MG63 (cell line): ENCODE results near the gene LAMA2. TPM values are rescaled to one million over a fixed set of nuclear protein-coding genes. Genes with fewer than 3 reads are reported as not detected.

Source experiments
- DNase-seq: peaks from one replicate; pipeline ENCODE4 v3.0.0-alpha.2; 2020
- H3K27me3 ChIP-seq: fragments of 250-450 bp; sonication (Bioruptor Pico); 2 replicates; pipeline ENCODE4 v1.5.1; 2020; ENCODE audit warnings: mild to moderate bottlenecking, moderate library complexity
- H3K36me3 ChIP-seq: fragments of 250-450 bp; sonication (Bioruptor Pico); 2 replicates; pipeline ENCODE4 v1.5.1; 2020; ENCODE audit warnings: mild to moderate bottlenecking, moderate library complexity
- H3K4me3 ChIP-seq: fragments of 250-450 bp; sonication (Bioruptor Pico); 2 replicates; pipeline ENCODE4 v1.5.1; 2020; ENCODE audit warnings: mild to moderate bottlenecking, moderate library complexity
- H3K9me3 ChIP-seq: fragments of 250-450 bp; sonication (Bioruptor Pico); 2 replicates; pipeline ENCODE4 v1.5.1; 2020; ENCODE audit warnings: mild to moderate bottlenecking, moderate library complexity
- total RNA-seq: library from RNA; depleted of rRNA; stranded (reverse); fragments of >200 nt; shearing (Covaris generic); gene quantifications from 2 replicates; pipeline ENCODE4 v1.2.3, GENCODE V29; 2014; ENCODE audit warnings: low replicate concordance

LAMA2 gene
- total RNA-seq, 1 experiment from 2014 or later, result 8.5 TPM

DNA sequence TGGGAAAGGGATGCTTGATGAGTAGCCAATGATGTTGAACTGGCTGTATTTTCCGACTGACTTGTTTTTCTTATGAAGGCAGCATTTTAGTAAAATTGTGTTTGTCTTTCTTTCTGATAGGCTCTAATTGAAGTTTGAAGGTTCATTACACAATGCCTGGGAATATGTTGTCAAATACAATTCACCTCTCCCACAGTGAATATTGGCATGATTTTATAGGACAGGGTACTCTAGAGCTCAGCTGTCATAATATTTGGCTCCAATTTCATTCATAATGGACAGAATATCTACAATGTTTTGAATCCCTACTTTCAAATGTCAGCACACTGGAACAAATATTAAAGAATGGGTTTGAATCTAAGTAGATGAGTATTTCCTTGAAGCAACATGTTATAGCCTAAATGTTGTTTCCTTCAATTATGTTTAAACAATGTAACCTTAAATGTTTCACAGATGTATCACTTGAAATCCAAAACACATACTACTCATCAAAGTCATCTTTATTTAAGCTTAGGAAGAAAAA, 81.4 kb downstream of the LAMA2 start:
- H3K36me3 ChIP-seq, result no peaks in the 10 kb centered on the region
- H3K27me3 ChIP-seq, result no peaks in the 10 kb centered on the region
- no peak for DNase-seq
- H3K9me3 ChIP-seq, result no peaks in the 10 kb centered on the region
- H3K4me3 ChIP-seq, result no peak overlapping the region

DNA sequence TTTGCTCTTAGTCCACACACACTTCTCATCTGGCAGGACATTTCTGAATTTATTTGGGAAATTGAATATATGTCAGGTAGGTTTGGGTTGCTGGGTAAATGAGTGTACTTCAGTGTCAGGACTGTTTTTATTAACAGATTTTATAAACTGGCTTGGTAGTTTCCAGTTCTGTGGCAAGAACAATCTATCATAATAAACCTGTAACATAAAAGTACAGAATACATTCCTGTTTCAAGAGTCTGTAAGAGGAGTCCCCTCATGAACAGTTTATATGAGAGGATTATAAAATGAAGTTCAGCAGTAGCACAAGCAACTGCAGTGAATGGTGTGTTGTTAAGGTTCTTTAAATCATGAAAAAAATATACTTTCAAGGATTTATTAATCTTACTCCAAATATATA, 81.8 kb downstream of the LAMA2 start:
- H3K36me3 ChIP-seq, result no peaks in the 10 kb centered on the region
- H3K27me3 ChIP-seq, result no peaks in the 10 kb centered on the region
- no peak for DNase-seq
- no peaks in the 10 kb centered on the region for H3K9me3 ChIP-seq
- no peak overlapping the region for H3K4me3 ChIP-seq

DNA sequence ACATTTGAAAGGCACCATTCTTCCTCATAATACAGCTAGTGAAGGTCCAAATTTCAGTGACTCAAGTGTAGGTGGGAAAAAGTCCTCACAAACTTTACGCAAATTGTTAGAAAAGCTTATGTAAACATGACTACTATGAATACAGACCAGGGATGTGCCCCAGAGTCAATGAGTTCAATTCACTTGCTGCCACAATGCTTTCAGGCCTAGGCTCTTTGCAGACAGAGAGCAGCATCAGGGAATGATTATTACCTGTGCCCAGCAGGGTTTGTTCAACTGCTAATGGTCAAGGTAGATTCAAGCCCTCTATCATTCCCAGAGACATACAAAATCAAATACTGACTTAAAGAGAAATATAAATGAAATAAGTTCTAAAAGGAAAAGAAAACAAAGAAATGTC, 84.0 kb downstream of the LAMA2 start:
- H3K36me3 ChIP-seq, result no peaks in the 10 kb centered on the region
- no peaks in the 10 kb centered on the region for H3K27me3 ChIP-seq
- no peak overlapping the region for H3K4me3 ChIP-seq
- H3K9me3 ChIP-seq, result no peaks in the 10 kb centered on the region
- DNase-seq, result no peak

DNA sequence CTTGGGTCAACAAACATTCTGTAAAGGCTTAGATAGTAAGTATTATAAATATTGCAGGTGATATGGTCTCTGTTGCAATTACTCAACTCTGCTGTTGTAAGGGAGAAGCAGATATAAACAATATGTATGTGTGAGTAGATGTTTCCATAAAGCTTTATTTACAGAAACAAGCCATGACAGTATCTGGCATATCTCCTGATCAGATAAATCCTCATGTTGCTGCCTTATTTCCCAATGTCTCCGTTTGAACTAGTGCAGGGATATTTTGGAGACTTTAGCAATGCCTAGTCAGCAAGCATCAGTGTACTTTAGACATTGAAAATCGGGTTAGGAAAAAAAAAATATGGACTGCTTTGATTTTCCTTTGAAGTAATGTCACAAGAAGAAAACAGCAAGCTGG, 96.1 kb downstream of the LAMA2 start:
- Histone ChIP-seq H3K27me3 (no peaks in the 10 kb centered on the region), H3K4me3 (no peak overlapping the region), H3K9me3 (no peaks in the 10 kb centered on the region), H3K36me3 (no peaks in the 10 kb centered on the region)
- DNase-seq, result no peak

DNA sequence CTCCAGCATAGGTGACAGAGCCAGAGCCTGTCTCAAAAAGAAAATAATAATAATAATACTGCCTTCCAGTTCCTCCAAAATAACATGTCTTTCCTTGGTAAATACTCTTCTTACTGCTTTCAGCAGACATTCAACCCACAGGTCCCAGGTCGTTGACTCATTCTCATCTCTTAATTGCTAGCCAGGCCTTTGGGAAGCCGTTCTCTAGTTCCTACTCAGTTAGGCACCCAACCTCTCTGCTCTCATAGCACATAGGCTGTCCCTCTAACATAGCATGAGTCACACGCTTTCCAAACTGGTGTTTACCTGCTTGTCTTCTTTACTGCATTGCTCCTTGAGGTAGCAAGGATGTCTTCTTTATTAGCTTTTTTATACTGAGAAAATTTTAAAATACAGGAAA, 98.8 kb downstream of the LAMA2 start:
- Histone ChIP-seq H3K27me3 (no peaks in the 10 kb centered on the region), H3K36me3 (no peaks in the 10 kb centered on the region), H3K9me3 (no peaks in the 10 kb centered on the region), H3K4me3 (no peak overlapping the region)
- no peak for DNase-seq

DNA sequence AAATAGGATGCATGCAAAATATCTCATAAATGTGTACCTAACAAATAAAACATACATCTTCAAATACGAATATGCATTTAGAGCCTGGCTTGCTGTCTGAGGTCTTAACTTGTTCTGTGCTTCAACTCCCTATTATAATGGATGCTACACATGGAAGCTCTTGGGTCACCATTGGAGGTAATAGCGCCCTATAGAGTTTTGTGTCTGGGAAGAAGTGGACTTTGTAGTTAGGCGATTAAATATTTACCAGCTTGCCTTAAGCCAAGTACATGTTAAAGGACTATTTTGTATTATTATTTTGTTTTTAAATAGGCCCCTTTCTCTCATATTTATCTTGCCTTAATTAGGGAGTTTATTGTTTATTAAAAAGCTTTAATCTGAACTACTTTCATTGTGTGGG, 107.4 kb downstream of the LAMA2 start:
- Histone ChIP-seq H3K27me3 (no peaks in the 10 kb centered on the region), H3K36me3 (no peaks in the 10 kb centered on the region), H3K9me3 (no peaks in the 10 kb centered on the region), H3K4me3 (no peak overlapping the region)
- no peak for DNase-seq

DNA sequence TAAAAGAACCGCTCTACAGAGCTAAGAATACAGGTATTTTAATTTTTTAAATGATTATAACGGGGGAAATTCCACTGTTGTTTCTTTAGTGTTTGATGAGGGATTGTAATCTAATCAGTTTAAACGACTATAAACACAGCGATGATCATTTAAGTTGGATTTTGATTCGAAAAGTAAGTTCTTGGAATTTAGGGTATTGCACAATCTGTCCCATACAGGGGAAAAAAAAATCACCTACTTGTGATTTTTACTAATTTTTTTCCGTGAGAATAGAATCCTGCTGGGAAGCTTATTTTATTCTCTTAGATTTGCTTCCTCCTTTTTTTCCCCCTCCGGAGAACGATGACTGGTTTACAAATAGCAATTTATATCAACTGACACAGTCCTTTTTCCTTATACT, 108.0 kb downstream of the LAMA2 start:
- Histone ChIP-seq H3K36me3 (no peaks in the 10 kb centered on the region), H3K9me3 (no peaks in the 10 kb centered on the region), H3K4me3 (no peak overlapping the region), H3K27me3 (no peaks in the 10 kb centered on the region)
- DNase-seq, result no peak

DNA sequence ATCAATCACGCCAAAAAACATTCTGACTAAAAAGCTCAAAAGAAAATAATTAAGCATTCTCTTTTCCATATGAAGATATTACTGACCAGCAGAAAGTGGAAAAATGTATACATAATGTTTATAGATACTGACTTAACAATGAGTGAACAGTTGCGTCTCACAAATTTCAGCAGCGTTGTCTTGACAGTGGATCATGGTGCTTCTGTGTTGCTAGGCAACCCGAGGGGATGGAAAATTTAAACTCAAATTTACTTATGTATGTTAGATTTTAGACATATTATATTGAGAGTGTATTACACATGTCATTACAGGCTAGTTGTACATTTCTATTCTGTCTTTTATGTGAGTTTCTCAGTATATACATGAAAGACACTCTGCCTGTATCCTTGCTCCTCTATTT, 110.2 kb downstream of the LAMA2 start:
- Histone ChIP-seq H3K27me3 (no peaks in the 10 kb centered on the region), H3K4me3 (no peak overlapping the region), H3K36me3 (no peaks in the 10 kb centered on the region), H3K9me3 (no peaks in the 10 kb centered on the region)
- DNase-seq, result no peak

DNA sequence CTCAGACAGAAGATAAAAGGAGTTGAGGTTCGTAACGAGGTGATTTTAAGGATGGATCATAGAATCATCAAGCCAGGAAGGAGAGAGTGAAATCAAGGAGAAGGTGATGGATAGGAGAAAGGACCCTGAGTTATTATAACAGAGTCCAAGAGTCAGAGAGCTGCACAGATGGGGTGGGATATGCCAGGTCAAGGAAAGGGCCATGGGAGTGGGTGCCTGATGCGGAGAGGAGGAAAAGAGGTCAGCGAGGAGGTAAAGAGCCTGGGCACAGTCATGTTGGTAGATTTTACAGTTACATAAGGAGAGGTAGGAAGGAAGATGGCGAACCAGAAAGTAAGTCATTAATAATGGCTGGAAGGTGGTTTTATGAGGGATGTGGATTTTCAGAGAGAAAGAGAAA, 114.9 kb downstream of the LAMA2 start:
- H3K36me3 ChIP-seq, result no peaks in the 10 kb centered on the region
- H3K4me3 ChIP-seq, result no peak overlapping the region
- DNase-seq, result no peak
- no peaks in the 10 kb centered on the region for H3K9me3 ChIP-seq
- H3K27me3 ChIP-seq, result no peaks in the 10 kb centered on the region

DNA sequence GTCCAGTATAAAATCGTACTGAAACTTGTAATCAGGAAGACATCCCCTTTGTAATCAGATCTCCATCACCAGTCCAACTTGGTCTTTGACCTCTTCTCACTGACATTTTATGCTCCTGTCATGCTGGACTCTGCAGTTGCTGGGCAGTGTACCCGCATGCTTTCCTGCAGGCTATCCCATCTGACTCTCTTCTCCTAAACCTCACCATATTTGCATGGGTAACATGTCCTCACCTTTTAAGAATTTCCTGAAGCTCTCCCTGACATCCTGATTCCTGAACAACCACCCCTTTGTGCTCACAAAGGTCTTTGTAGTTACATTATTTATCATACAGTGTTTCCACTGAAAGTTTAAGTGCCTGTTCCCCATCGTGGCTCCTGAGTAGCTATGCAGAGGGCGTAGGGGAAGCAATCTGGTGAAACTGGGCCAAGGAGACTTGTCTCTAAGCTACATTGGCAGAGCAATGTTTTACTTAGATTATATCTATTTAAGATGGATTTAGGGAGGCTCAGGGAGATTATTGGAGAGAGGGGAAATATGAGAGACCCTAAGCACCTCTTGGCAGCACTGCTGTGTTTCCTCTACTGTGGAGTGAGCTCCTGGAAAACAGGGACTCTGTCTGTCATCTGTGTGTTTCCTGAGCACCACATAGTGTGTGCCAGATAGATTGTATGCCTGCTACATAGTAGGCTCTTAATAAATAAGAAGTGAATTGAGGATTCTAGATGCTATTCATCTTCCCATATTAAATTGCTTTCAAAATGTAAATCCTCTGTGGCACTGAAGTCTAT, 124.0 kb downstream of the LAMA2 start:
- no peak for DNase-seq
- Histone ChIP-seq H3K27me3 (no peaks in the 10 kb centered on the region), H3K9me3 (no peaks in the 10 kb centered on the region), H3K4me3 (no peak overlapping the region), H3K36me3 (no peaks in the 10 kb centered on the region)

DNA sequence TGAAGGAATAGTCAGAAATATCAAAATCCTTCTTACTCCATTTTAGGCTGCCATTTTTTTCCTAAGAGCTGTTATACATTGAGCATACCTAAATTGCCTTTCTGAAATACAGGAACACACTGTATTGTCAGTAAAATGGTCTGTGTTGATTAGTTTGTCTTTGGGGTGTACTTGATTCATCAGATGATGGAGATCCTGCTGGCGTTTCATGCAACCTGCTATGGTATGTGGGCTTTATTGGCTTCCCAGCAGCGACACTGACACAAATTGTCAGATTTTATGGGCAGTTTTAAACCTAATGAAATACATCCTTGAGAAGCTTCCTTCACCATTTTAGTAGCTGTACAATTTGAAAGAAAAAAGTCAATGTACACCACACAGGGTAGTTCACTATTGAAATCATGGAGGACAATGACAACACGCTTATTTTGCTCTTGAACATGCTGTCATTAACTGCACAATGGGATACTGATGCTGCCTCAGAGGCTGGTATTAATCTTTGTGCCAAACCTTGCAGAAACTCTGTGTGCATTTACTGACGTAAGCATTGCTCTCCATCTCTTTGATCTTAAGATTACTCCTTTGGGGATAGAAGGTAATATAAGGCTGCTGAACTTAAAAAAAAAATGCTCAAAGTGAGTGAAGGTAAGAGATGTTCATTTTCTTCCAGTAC, 124.9 kb downstream of the LAMA2 start:
- H3K36me3 ChIP-seq, result no peaks in the 10 kb centered on the region
- H3K4me3 ChIP-seq, result no peak overlapping the region
- no peaks in the 10 kb centered on the region for H3K27me3 ChIP-seq
- DNase-seq, result no peak
- H3K9me3 ChIP-seq, result no peaks in the 10 kb centered on the region

DNA sequence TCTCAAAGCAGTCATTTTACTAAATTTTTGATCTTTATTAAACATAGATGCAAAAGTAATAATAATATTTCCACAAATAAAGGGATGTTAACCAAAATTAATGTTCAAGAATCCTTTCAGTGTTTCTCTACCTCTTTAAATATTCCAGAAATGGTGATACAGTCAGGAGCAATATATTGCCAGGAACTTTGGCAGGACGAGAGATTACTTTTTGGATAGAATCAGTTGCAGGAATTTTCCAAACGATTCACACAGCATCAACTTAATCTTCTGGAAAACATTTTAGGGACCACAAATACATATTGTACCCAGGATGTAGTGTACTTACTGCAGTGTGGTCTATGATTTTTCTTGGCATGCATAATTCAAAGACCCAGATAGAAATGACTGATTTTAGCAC, 125.7 kb downstream of the LAMA2 start:
- no peak overlapping the region for H3K4me3 ChIP-seq
- no peaks in the 10 kb centered on the region for H3K36me3 ChIP-seq
- H3K9me3 ChIP-seq, result no peaks in the 10 kb centered on the region
- DNase-seq, result no peak
- H3K27me3 ChIP-seq, result no peaks in the 10 kb centered on the region

DNA sequence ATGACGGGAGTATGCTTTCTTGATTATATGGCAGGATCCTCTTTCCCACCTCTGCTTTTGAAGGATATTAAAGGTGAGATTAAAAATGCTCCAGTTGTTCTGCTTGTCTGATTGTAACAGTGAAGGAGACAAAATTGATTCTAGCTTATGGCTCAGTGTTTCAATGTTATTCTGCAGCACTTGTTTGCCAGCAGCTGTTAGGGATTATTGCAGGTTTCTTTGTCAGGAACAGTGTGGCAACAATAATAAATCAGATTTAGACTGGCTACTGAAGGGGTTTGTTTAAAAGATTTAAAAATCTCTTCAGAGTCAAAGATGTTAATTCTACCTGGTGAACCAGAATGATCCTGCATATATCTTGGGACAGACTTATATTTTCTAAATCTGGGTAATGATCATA, 126.9 kb downstream of the LAMA2 start:
- H3K9me3 ChIP-seq, result no peaks in the 10 kb centered on the region
- no peak for DNase-seq
- no peaks in the 10 kb centered on the region for H3K36me3 ChIP-seq
- H3K4me3 ChIP-seq, result no peak overlapping the region
- no peaks in the 10 kb centered on the region for H3K27me3 ChIP-seq

DNA sequence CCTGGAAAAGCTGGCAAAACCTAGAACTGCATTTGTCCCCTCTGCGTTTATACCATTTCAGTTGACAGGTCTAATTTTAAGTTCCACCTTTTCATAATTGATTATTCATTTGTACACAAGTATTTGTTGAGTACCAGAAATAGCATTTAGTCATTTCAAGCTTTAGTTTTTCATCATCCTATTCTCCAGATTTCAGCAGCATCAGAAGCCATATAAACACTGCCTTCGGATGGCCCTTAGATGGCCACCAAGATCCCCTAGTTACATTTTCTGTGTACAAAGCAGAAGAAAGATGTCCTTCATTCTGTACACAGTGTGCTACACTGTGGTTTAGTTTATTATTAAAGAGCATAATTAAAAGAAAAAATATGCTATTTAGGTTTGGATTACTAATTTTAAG, 131.4 kb downstream of the LAMA2 start:
- no peaks in the 10 kb centered on the region for H3K27me3 ChIP-seq
- no peaks in the 10 kb centered on the region for H3K36me3 ChIP-seq
- DNase-seq, result no peak
- H3K4me3 ChIP-seq, result no peak overlapping the region
- H3K9me3 ChIP-seq, result no peaks in the 10 kb centered on the region

DNA sequence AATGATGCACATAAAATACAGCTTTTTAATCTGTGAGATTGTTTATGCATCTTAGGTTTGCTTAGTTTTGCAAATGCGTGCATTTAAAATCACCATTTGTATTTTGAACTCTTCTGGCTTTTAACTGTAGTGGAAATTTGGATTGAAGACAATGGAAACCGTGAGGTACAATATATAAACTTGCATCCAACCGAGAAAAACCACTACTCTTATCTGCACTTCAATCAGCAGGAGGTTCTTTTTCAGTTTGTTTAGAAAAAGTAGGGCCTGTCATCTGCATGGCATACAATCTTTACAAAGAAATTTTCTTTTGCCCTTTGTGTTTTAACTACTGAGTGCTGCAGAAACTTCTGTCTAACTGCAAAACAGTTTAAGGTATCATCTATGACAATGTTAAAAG, 132.8 kb downstream of the LAMA2 start:
- H3K27me3 ChIP-seq, result no peaks in the 10 kb centered on the region
- no peak overlapping the region for H3K4me3 ChIP-seq
- H3K36me3 ChIP-seq, result no peaks in the 10 kb centered on the region
- no peaks in the 10 kb centered on the region for H3K9me3 ChIP-seq
- no peak for DNase-seq

DNA sequence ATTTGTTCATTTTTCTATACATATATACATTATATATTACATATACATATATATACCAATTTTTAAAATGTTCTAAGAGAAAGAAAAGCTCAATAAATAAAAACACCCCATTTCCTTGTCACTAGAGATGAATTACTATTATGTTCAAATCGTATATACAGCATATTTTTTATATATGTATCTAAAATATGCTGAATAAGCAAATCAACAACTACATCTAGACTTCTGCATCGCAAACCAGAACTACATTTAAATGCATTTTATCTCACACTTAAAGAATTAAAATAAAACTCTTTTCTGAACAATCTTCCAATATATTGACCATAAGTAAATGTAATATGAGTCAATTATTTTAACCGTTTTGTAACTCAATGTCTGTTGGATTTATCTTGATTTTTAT, 133.9 kb downstream of the LAMA2 start:
- H3K36me3 ChIP-seq, result no peaks in the 10 kb centered on the region
- no peaks in the 10 kb centered on the region for H3K27me3 ChIP-seq
- no peak overlapping the region for H3K4me3 ChIP-seq
- DNase-seq, result no peak
- H3K9me3 ChIP-seq, result no peaks in the 10 kb centered on the region

DNA sequence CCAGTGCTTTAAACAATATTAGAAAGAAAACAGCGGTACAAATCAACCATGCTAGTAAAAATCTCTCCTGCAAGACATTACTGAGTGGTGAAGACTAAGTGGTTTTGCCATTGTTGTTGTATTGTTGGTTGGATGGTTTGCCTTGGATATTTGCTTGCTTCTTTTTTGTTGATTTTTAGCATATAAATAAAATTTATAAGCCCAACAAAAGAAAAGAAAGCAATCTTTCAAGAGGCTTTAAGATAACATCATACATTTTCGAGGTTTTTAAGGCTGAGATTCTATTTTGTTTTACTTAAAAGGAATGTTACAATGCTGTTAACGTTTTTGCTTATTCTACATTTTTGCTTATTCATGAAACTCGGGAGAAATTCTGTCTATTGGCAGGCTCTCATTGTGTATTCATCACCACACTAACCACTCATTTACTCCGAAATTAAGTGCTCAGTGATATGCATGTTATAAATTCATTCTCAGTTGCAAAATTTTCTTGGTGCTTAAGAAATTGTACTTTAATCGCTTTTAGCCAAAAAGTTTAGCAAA, 139.1 kb downstream of the LAMA2 start:
- DNase-seq, result no peak
- no peak overlapping the region for H3K4me3 ChIP-seq
- no peaks in the 10 kb centered on the region for H3K36me3 ChIP-seq
- no peaks in the 10 kb centered on the region for H3K27me3 ChIP-seq
- H3K9me3 ChIP-seq, result no peaks in the 10 kb centered on the region

DNA sequence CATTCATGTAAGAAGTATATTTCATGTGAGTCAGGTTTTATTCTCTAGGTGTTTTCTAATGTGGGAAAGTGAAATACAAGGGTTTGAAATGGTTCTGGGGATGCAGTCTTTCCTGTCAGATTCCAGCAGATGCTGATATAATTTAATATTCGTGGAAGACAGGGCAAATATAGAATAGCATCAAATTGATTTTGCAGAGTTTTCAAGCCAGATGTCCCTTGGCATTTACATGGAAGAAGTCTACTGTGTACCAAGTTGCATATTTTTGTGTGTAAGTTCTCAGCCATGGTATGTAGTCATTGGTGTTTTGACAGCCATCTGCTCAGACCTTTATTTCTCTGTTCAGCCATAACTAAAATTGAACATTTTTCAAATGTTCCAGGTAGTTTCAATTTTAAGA, 143.7 kb downstream of the LAMA2 start:
- no peaks in the 10 kb centered on the region for H3K9me3 ChIP-seq
- DNase-seq, result no peak
- no peaks in the 10 kb centered on the region for H3K27me3 ChIP-seq
- no peak overlapping the region for H3K4me3 ChIP-seq
- no peaks in the 10 kb centered on the region for H3K36me3 ChIP-seq
